ENCODE measurements around the gene ABCA3.

Gene ABCA3

GRCh38 chr16:2350500-2350899 lies 10.0 kb upstream of the ABCA3 start:
- H3K27ac ChIP-seq, result no peak overlapping the region
- TF ChIP-seq ZFX (IDR thresholded peaks at IDR 0.05; ENCODE audit: borderline replicate concordance) (no peak), CTCF (IDR thresholded peaks at IDR 0.05) (no peak)

GRCh38 chr16:2343211-2343610 lies 2.7 kb upstream of the ABCA3 start:
- no peak overlapping the region for H3K27ac ChIP-seq
- TF ChIP-seq CTCF (IDR thresholded peaks at IDR 0.05) (no peak), ZFX (IDR thresholded peaks at IDR 0.05; ENCODE audit: borderline replicate concordance) (no peak)

DNA sequence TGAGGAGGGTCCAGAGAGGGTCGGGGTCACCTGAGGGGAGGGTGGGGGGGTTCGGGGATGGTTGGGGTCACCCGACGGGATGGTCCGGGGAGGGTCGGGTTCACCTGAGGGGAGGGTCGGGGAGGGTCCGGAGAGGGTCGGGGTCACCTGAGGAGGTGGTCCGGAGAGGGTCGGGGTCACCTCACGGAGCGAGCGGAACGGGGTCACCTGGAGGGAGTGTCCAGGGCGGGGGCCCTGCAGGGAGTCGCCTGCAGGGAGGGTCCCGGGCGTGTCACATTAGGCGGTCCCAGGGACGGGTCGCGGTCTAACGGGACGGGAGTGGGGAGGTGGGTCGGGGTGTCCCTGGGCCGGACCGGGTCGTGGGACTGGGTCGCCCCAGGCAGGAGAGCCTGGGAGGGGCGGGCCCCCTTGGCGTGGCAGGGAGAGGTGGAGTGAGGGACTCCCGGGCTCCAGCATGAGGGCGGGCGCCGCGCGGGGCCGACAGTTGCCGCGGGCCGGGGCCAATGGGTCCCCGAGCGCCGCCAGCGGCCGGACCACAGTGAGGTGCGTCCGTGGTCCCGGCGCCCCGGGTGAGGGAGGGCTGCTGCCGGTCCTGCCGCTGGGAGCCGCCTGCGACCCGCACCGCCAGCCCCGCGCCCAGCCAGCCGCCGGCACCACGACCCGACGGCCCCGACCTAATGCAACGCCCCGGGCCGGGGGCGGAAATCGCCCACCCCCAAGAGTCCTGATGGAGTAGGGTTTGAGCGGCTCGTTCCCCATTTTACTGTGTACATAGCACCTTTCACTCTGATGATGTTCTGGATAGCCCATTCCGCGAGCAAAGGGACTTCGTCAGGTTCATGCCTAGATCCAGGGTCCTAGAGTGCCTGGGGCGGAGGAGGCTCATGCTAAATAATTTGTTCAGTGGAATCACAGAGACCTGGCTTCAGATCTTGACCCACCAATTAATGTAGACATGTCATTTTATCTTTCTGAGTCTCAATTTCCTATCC lies 1.2 kb upstream of the ABCA3 start:
- no peak overlapping the region for H3K27ac ChIP-seq
- no peak for TF ChIP-seq ZFX (IDR thresholded peaks at IDR 0.05; ENCODE audit: borderline replicate concordance)
- no peak for TF ChIP-seq CTCF (IDR thresholded peaks at IDR 0.05)

GRCh38 chr16:2339521-2340484 lies 725 bp downstream of the ABCA3 start:
- TF ChIP-seq CTCF (IDR thresholded peaks at IDR 0.05) (no peak), ZFX (IDR thresholded peaks at IDR 0.05; ENCODE audit: borderline replicate concordance) (no peak)
- H3K27ac ChIP-seq, result peak overlapping the region; percentile 79

GRCh38 chr16:2337431-2338296 lies 2.9 kb downstream of the ABCA3 start:
- no peak overlapping the region for H3K27ac ChIP-seq
- no peak for TF ChIP-seq CTCF (IDR thresholded peaks at IDR 0.05)
- TF ChIP-seq ZFX (IDR thresholded peaks at IDR 0.05; ENCODE audit: borderline replicate concordance), result no peak

DNA sequence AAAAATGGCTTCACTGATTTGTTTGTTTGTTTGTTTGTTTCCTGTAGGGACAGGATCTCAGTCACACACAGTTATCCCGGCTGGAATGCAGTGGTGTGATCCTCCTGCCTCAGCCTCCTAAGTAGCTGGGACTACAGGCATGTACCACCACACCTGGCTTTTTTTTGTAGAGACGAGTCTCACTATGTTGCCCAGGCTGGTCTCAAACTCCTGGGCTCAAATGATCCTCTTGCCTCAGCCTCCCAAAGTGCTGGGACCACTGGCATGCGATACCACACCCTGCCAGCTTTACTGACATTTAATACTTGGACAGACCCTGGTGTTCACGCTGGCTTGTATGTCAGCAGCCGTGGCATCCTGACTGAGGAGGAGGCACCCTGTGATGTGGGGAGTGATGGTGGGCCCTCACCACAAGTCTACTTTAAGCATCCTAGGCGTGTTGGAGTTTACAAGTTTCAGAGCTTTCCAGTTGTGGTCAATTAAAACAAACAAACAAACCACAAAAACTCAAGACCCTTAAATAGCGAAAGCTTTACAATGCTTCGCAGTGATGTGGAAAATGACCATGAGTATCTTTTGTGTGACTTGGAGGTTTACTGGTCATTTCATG lies 5.1 kb downstream of the ABCA3 start:
- TF ChIP-seq ZFX (IDR thresholded peaks at IDR 0.05; ENCODE audit: borderline replicate concordance), result no peak
- TF ChIP-seq CTCF (IDR thresholded peaks at IDR 0.05), result no peak

More for the DNA sequence above, 5.1 kb downstream of the ABCA3 start:
- H3K27ac ChIP-seq, result no peak overlapping the region
